Measurements from ENCODE around the gene TRAPPC2.

TRAPPC2 gene

DNA sequence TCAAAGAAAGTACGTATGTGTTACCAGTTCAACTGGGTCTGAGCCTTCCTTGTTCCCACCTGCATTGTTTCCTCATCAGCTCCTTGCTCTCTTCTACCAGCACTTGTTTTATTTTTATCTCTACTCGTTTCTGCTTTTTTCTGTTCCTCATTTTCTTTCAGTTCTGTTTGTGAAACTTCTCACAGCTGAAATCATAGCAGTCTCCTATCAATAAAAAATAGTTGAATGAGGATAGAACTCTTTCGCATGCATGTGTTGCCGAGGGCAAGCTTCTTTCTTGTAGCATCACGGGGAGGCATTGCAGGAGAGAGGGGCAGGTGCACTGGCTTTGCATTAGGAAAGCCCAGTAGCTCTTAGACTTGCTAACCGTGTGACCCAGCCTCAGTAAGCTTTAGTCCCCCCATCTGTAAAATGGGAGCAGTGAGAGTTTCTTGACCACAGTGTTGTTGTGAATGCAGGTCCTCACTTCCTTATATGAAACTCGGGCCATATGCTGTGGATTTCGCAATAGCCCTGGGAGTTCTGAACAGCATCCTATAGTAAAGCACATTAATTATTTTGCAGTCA is 24.8 kb upstream of the TRAPPC2 start:
- H3K4me3 ChIP-seq (ENCODE audit: low read length), result no peak overlapping the region
- TF ChIP-seq, protein P1, sequence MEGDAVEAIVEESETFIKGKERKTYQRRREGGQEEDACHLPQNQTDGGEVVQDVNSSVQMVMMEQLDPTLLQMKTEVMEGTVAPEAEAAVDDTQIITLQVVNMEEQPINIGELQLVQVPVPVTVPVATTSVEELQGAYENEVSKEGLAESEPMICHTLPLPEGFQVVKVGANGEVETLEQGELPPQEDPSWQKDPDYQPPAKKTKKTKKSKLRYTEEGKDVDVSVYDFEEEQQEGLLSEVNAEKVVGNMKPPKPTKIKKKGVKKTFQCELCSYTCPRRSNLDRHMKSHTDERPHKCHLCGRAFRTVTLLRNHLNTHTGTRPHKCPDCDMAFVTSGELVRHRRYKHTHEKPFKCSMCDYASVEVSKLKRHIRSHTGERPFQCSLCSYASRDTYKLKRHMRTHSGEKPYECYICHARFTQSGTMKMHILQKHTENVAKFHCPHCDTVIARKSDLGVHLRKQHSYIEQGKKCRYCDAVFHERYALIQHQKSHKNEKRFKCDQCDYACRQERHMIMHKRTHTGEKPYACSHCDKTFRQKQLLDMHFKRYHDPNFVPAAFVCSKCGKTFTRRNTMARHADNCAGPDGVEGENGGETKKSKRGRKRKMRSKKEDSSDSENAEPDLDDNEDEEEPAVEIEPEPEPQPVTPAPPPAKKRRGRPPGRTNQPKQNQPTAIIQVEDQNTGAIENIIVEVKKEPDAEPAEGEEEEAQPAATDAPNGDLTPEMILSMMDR (conservative IDR thresholded peaks at IDR 0.05; ENCODE audit: low read depth, low read length), result no peak
- DNase-seq (ENCODE audit: low read depth), result no peak

DNA sequence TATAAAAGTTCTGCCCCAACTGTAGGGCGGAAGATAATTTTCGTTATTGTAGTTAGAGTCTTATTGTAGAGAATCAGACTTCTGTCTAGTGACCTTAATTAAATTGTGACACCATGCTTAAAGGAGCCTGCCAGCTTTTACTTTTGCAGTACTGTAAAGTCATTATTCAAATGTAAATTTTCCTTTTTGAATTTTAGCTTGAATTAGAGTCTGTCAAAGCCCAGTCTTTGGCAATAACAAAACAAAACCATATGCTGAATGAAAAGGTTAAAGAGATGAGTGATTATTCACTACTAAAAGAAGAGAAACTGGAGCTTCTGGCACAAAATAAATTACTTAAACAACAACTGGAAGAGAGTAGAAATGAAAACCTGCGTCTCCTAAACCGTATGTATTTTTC is 22.0 kb upstream of the TRAPPC2 start:
- TF ChIP-seq, protein P1 (conservative IDR thresholded peaks at IDR 0.05; ENCODE audit: low read depth, low read length), result no peak
- no peak overlapping the region for H3K4me3 ChIP-seq (ENCODE audit: low read length)
- DNase-seq (ENCODE audit: low read depth), result no peak

DNA sequence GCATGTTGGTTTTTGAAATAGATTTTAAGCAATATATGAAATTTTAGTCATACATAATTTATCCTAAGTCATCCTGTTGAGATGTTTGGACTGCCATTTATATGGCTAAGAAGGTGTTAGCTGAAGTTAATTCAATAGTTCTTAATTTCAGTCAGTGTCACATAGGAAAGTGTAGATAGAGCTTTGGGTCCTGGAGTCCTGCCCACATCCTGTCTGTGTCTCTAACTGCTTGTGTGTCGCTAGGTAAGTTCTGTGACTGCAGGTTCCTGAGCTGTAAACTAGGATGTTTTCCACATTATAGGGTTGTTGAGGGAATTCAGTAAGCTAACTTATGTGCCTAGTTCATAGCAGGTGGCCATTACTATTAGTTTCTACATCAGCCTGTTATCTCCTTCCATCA is 20.8 kb upstream of the TRAPPC2 start:
- TF ChIP-seq, protein P1 (conservative IDR thresholded peaks at IDR 0.05; ENCODE audit: low read depth, low read length), result no peak
- no peak overlapping the region for H3K4me3 ChIP-seq (ENCODE audit: low read length)
- DNase-seq (ENCODE audit: low read depth), result no peak

DNA sequence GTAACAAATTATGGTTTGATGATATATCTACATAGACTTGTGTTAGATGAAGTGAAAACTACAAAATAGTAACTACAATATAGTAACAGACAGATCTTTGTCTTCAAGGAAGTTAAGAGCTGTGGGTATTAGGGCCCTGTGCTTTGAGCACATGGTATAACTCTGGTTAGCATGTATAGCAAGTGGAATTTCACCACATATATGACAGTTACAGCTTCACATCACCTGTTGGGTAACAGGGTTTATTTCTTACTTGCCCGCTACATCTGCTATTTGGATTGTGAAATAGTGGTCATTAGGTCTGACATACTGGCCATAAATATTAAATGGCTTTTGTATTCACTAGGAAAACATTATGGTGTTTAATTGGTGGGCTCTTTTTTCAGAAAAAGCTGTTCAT is 20.3 kb upstream of the TRAPPC2 start:
- TF ChIP-seq, protein P1 (conservative IDR thresholded peaks at IDR 0.05; ENCODE audit: low read depth, low read length), result no peak
- no peak overlapping the region for H3K4me3 ChIP-seq (ENCODE audit: low read length)
- no peak for DNase-seq (ENCODE audit: low read depth)

DNA sequence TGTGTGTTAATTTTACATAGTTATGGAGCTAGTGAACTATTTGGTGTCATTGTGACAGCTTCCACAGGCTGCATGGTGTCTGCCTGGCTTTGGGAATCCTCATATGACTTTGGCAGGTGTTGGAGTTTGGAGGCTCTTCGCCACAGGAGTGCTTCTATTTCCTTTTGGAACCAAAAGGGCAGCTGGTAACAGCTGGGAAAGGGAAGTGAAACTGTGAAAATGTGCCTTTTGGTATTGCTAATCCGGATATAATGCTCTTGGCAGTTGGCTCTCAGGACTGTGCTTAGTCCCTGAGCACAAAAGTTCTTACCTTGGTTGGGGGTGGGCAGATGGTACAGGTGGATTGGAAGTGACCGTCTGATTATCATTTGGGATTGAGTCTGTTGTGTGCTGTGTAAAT is 18.2 kb upstream of the TRAPPC2 start:
- H3K4me3 ChIP-seq (ENCODE audit: low read length), result no peak overlapping the region
- no peak for DNase-seq (ENCODE audit: low read depth)
- TF ChIP-seq, protein P1 (conservative IDR thresholded peaks at IDR 0.05; ENCODE audit: low read depth, low read length), result no peak

DNA sequence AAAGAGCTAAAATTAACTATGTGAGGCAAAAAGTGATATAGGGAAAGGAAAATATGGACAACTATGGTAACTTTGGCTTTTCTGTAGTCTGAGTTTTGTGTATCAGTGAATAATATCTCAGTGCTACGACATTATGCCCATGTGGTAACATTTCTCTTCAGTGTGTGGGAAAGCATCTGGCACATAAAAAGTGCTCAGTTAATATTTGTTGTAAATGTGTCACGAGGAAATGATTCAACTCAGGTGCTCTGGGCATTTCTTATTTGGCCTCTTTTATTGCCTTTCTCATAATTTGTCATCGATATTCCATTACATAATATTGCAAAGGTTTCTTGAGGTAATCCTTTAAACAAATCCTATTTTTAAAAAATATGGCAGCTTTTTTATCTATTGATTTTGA is 17.7 kb upstream of the TRAPPC2 start:
- TF ChIP-seq, protein P1 (conservative IDR thresholded peaks at IDR 0.05; ENCODE audit: low read depth, low read length), result no peak
- H3K4me3 ChIP-seq (ENCODE audit: low read length), result no peak overlapping the region
- DNase-seq (ENCODE audit: low read depth), result no peak

DNA sequence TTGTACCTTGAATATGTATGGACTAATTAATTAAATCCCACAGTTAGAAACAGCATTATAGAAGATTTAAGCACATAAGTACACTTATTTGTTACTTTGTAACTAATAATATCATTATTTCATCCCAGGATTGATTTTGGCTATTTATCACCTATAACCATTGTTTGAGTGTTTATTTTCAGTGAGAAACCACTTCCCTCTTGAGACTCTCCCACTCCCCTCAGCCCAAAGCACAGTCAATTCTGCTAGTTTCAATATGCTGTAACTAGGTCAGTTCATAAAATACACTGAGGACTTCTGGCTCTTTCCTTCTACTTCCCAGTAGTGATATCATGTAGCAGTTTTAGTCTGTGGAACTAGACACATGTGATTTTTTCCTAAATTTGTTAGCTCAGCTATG is 16.4 kb upstream of the TRAPPC2 start:
- DNase-seq (ENCODE audit: low read depth), result no peak
- H3K4me3 ChIP-seq (ENCODE audit: low read length), result no peak overlapping the region
- TF ChIP-seq, protein P1 (conservative IDR thresholded peaks at IDR 0.05; ENCODE audit: low read depth, low read length), result no peak

Data from retinal pigment epithelial cell (primary cell).